ENCODE measurements around the gene AP3S1. TPM values are rescaled to one million over a fixed set of nuclear protein-coding genes. Genes with fewer than 3 reads are reported as not detected.

The AP3S1 gene
- polyA plus RNA-seq, 3 donors, result 30.2 to 86.1 (median 84.8) TPM

DNA sequence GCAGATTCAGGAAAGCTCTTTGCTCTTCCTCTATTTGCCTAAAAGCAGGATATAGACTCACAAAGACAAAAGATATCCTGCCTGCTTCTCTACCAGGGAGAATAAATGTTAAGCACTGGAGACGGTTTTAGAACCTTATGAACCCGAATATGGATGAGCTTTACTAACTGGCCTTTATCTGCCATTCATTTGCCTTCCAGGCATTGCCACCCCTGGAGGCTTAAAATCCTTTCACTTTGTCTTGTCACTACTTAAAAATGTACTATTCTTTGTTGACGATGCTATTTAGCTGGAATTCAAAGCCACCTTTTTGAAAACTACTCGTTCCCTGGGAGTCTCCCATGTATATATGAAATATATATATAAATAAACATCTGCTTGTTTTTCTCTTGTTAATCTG lies 97.3 kb downstream of the AP3S1 start:
- Histone ChIP-seq H3K4me1 (ENCODE audit: control insufficient read depth in 1 of 2, insufficient read depth in 2 of 2, low read length in 2 of 2) (no peaks in the 10 kb centered on the region), H2AFZ (ENCODE audit: insufficient read depth, low read depth, low read length, poor library complexity, severe bottlenecking) (no peak overlapping the region), H3K4me2 (replicated peaks; ENCODE audit: extremely low read depth, low read length, poor library complexity, severe bottlenecking) (no peak overlapping the region), H3K9me3 (replicated peaks in 1 of 2; ENCODE audit: control insufficient read depth in 1 of 2, insufficient read depth in 1 of 2, low read length in 2 of 2) (no peaks in the 10 kb centered on the region), H3K27me3 (ENCODE audit: control insufficient read depth in 2 of 2, insufficient read depth in 2 of 2, low read length in 2 of 2) (no peaks in the 10 kb centered on the region), H3K27ac (ENCODE audit: low read depth in 1 of 2, low read length in 2 of 2) (no peak overlapping the region), H3K36me3 (replicated peaks in 1 of 2; ENCODE audit: control insufficient read depth in 1 of 2, insufficient read depth in 2 of 2, low read length in 2 of 2) (no peaks in the 10 kb centered on the region), H4K20me1 (ENCODE audit: insufficient read depth, low read length) (no peaks in the 10 kb centered on the region), H3K9ac (ENCODE audit: insufficient read depth, low read length, poor library complexity, severe bottlenecking) (no peak overlapping the region), H3K79me2 (ENCODE audit: insufficient read depth, low read length) (no peaks in the 10 kb centered on the region), H3K4me3 (replicated peaks in 1 of 3; ENCODE audit: low read depth in 2 of 3, low read length in 3 of 3) (no peak overlapping the region)
- H3K27me3 Mint-ChIP-seq (ENCODE audit: low read depth in 3 of 3), result peaks cover 1 to 9% (median 5%) of the 10 kb centered on the region in 3 donors
- no peaks in the 10 kb centered on the region for H3K36me3 Mint-ChIP-seq
- H3K27ac Mint-ChIP-seq, result no peak overlapping the region
- 83% methylated on average over 2 of the region's 4 CpGs for WGBS (ENCODE audit: insufficient coverage)
- H3K4me1 Mint-ChIP-seq, result peaks cover 4% of the 10 kb centered on the region
- no peak overlapping the region for H3K4me3 Mint-ChIP-seq
- no peak for DNase-seq
- intact Hi-C loops (cut with micrococcal nuclease), result no loop called here
- TF ChIP-seq, protein P1, sequence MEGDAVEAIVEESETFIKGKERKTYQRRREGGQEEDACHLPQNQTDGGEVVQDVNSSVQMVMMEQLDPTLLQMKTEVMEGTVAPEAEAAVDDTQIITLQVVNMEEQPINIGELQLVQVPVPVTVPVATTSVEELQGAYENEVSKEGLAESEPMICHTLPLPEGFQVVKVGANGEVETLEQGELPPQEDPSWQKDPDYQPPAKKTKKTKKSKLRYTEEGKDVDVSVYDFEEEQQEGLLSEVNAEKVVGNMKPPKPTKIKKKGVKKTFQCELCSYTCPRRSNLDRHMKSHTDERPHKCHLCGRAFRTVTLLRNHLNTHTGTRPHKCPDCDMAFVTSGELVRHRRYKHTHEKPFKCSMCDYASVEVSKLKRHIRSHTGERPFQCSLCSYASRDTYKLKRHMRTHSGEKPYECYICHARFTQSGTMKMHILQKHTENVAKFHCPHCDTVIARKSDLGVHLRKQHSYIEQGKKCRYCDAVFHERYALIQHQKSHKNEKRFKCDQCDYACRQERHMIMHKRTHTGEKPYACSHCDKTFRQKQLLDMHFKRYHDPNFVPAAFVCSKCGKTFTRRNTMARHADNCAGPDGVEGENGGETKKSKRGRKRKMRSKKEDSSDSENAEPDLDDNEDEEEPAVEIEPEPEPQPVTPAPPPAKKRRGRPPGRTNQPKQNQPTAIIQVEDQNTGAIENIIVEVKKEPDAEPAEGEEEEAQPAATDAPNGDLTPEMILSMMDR (IDR thresholded peaks at IDR 0.05), result no peak
- peaks cover 0 to 7% (median 4%) of the 10 kb centered on the region in 7 donors for H3K9me3 Mint-ChIP-seq

- DNase-seq, result no peak
- Mint-ChIP-seq H3K9me3 (peaks cover 0 to 8% (median 4%) of the 10 kb centered on the region in 7 donors), H3K27me3 (ENCODE audit: low read depth in 3 of 3) (peaks cover 1 to 9% (median 5%) of the 10 kb centered on the region in 3 donors), H3K36me3 (no peaks in the 10 kb centered on the region), H3K4me3 (no peak overlapping the region), H3K27ac (peak overlapping the region in 1 of 7 donors; percentile 16), H3K4me1 (peaks cover 4% of the 10 kb centered on the region)
- H4K20me1 ChIP-seq (ENCODE audit: insufficient read depth, low read length), result no peaks in the 10 kb centered on the region
- no peaks in the 10 kb centered on the region for H3K9me3 ChIP-seq (replicated peaks in 1 of 2; ENCODE audit: control insufficient read depth in 1 of 2, insufficient read depth in 1 of 2, low read length in 2 of 2)
- TF ChIP-seq, protein P1 (IDR thresholded peaks at IDR 0.05), result no peak
- no peak overlapping the region for H3K9ac ChIP-seq (ENCODE audit: insufficient read depth, low read length, poor library complexity, severe bottlenecking)
- no peak overlapping the region for H3K4me3 ChIP-seq (replicated peaks in 1 of 3; ENCODE audit: low read depth in 2 of 3, low read length in 3 of 3)
- no peak overlapping the region for H3K27ac ChIP-seq (ENCODE audit: low read depth in 1 of 2, low read length in 2 of 2)
- WGBS (ENCODE audit: insufficient coverage), result no CpG with 5 or more reads among the region's 4 CpGs
- no peaks in the 10 kb centered on the region for H3K36me3 ChIP-seq (replicated peaks in 1 of 2; ENCODE audit: control insufficient read depth in 1 of 2, insufficient read depth in 2 of 2, low read length in 2 of 2)
- no peaks in the 10 kb centered on the region for H3K79me2 ChIP-seq (ENCODE audit: insufficient read depth, low read length)
- intact Hi-C loops (cut with micrococcal nuclease), result no loop called here
- H3K4me2 ChIP-seq (replicated peaks; ENCODE audit: extremely low read depth, low read length, poor library complexity, severe bottlenecking), result no peak overlapping the region
- H3K27me3 ChIP-seq (ENCODE audit: control insufficient read depth in 2 of 2, insufficient read depth in 2 of 2, low read length in 2 of 2), result no peaks in the 10 kb centered on the region
- H3K4me1 ChIP-seq (ENCODE audit: control insufficient read depth in 1 of 2, insufficient read depth in 2 of 2, low read length in 2 of 2), result no peaks in the 10 kb centered on the region
- H2AFZ ChIP-seq (ENCODE audit: insufficient read depth, low read depth, low read length, poor library complexity, severe bottlenecking), result no peak overlapping the region
Measured at GRCh38 chr5:115940080-115940810, 98.5 kb downstream of the AP3S1 start.

Measured in CD14-positive monocyte (primary cell).